Activated CD4-positive, alpha-beta T cell treated with anti-CD3 and anti-CD28 coated beads, Interleukin-2, amount 50 U/mL, for 48 hours (primary cell): Measurements from ENCODE around the gene MAGI2.

Source experiments
- DNase-seq, 2 experiments: peaks; one replicate each; pipeline ENCODE4 v3.0.0-alpha.2; 2020

The MAGI2 gene

DNA sequence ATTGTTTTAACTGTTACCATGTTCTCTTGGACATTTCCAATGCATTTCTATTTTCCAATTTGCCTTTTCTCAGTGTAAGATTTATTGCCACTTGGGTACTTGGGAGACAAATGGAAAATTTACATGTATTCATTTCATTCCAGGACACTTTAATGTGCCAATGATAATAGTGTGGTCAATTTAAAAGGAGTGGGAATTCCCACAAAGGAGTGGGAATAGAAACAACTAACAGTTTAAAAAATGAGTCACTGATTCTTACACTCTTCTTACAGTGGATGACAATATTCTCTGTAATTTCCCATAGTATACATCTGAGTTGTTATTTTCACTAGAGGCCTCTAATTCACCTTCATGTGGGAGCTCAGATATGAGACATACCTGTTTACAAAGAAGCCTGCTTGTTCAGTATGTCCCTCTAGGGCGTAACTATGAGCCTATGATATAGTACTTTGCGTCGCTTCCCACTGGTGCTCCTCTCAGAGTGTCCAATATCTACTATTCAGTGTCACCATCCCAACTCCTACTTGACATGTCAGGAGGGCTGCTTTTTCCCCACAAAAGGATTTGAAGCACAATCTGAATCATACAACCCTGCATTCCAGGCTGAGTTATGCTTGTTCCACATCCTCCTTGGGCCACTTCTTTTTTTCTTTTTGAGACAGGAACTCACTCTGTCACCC, 1353.6 kb downstream of the MAGI2 start:
- no peak for DNase-seq

GRCh38 chr7:78095549-78095948, 1357.9 kb downstream of the MAGI2 start:
- DNase-seq = no peak

DNA sequence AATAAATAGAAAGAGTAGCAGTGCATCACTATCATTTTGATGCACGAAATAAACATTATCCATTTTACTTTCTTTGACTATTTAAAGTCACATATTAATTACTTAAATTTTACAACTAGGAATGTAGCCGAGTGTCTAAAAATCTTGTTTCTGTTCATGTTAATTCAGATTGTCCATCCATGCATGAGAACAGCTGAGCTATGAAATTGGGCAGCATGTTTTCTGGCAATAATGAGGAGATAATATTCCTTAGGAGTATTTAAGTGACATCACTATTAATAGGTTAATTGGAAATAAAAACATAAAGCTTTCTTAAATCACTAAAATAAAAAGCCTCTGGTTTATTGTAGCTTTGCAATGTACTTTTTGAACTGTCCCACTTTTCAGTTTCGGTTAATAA, 1361.1 kb downstream of the MAGI2 start:
- DNase-seq = no peak

GRCh38 chr7:78090616-78091015, 1362.9 kb downstream of the MAGI2 start:
- DNase-seq = no peak

DNA sequence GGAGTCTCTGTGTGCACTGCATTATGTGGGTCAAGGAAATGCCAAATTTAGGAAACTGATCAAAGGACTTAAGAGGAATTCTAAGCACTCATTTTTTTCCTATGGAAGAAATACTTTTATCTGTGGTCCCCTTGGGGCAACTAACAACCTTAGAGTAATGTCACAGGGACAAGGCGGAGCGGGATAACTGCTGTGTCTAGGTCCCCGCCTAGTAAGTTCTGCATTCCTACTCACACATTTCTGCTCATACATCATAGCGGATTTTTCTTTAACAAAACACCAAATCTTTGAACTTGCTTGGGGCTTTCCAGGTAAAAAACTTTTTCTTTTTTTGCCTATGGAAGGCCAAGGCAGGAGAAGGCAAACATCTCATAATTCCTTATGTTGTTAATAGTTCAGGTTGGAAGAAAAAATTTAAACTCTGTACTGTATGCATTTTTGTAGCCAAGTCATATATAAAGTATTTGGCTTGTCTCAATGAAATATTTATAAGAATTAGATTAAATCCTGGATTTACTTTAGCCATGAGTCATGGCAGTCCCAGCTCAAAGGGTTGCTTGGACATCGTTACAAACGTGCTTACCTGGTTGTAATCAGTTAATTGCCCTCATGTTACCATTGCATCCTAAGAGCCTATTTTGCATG, 1369.9 kb downstream of the MAGI2 start:
- DNase-seq = no peak

GRCh38 chr7:78082556-78082955, 1370.9 kb downstream of the MAGI2 start:
- no peak for DNase-seq

DNA sequence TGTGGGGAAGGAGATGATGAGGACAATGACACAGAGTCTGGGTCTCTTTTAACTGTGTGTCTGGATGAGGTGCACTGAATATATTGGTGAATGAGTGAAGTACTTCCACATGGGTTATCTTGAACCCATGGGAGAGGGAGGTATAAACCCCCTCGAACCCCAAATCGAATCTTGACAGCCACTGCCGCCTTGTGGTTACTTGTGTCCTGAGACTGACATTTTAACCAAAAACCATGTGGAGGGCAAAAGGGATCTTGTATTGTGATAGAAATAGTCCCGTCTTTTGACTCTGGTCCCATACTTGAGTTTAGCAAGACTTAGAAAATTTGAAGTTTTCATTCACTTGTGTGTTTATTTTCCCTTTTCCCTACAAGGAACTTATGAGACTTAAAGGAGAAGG, 1371.6 kb downstream of the MAGI2 start:
- no peak for DNase-seq

DNA sequence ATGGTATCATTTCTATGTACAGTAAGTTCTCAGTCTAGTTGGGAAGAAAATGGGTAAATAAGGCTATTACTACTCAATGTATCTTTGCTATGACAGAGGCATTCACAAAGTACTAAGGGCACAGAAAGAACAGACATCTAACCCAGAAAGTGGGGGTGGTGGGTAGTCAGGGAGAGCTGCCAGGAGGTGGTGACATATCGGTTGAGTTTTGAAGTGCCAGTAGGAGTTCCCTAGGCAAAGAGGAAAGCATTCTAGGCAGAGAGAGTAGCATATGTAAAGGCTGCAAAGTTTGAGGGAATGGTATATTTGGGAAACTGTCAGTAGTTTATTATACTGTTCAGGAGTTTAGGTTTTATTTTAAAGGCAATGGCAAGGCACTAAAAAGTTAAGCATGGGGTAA, 1372.1 kb downstream of the MAGI2 start:
- no peak for DNase-seq

GRCh38 chr7:78080811-78081210, 1372.7 kb downstream of the MAGI2 start:
- no peak for DNase-seq

GRCh38 chr7:78080241-78080640, 1373.2 kb downstream of the MAGI2 start:
- no peak for DNase-seq

DNA sequence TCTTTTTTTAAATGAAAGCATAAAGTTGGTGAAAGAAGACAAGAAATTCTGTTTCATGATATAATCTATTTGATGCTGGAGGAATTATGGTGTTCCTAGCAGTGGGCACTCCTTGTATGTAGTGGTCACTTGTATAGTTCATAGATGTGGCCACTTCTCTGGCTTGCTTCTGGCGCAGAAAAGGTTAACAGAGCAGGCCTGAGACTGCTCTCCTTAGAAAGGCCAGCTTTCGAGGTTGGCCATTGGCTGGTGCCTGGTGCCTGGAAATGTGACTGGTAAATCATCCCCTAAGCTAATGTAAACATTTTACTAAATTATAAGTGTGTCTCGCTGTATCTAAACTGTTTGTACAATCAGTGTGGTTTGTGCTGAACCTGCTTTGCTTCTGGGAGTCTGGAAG, 1378.8 kb downstream of the MAGI2 start:
- DNase-seq = no peak

DNA sequence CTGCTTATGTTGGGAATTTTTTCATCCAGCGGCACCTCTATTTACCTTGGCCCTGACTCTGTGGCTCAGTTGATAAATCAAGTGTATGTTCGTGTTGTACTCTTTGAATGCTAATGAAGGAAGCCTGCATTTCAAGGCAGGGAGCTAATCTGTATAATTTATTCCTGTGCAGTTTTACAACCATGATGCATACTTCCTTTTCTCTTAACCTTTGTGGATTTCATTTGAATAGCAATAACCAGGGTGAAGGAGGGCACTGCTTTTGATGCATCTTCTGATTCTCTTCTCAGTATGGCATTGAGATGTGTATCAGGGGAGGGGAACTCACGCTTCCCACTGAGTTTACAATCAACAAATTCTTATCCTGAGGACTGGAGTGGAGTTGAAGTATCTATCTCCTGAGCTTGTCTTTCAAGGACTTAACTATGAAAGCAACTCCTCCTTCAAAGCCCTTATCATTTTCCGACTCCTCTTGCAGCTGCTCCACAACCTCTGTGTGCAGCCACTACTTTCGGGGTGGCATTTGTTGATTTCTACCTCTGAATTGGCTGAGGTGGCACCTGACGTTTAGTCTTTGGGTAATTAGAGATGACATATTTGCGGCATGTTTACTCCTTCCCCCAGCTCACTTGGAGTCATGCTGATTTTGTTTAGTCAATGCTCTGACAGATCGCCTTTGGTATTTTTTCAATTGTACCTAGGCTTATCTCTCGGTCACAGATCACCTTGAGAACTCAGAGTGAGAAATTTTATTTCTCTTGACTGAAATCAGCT, 1379.7 kb downstream of the MAGI2 start:
- DNase-seq = no peak

DNA sequence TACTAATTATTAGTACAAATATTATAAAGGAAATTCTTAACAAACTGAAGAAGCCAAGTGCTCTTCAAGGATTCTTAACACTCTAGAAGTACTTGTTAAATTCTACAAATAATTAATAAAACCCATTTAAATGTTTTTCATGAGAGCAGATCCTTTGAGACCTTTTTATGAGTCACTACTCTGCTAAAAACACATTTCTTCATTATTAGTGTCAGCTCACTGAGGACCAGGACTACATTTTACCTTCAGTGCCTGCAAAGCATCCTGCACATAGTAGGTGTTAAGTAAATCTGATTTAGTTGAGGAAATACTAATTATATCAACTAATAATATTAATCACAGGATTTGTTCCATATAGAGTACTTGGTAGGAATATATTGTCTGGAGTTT, 1381.3 kb downstream of the MAGI2 start:
- no peak for DNase-seq

GRCh38 chr7:78071491-78072200, 1381.8 kb downstream of the MAGI2 start:
- DNase-seq = no peak

- no peak for DNase-seq
Observed at GRCh38 chr7:78066599-78066998, 1386.9 kb downstream of the MAGI2 start.

GRCh38 chr7:78063758-78064157, 1389.7 kb downstream of the MAGI2 start:
- no peak for DNase-seq

GRCh38 chr7:78062214-78062613, 1391.3 kb downstream of the MAGI2 start:
- DNase-seq = no peak

DNA sequence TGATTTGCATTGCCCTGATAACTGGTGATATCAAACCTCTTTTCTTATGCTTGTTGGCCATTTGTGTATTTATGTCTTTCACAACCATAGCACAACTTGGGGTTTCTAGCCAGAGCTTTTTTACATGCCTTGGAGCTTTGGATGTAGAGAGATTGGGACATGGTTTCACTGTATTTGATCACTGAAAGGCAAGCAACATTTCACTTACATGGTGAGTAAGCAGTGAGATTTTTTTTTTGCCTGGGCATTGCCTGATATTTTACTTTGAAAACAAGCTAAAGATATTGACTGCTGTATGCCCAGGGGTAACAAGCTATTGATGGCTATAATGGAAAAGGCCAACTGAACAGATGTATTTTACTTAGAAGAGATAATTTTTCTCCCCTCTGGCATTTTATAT, 1395.9 kb downstream of the MAGI2 start:
- DNase-seq = no peak

- no peak for DNase-seq
Observed at GRCh38 chr7:78055599-78055998, 1397.9 kb downstream of the MAGI2 start.

DNA sequence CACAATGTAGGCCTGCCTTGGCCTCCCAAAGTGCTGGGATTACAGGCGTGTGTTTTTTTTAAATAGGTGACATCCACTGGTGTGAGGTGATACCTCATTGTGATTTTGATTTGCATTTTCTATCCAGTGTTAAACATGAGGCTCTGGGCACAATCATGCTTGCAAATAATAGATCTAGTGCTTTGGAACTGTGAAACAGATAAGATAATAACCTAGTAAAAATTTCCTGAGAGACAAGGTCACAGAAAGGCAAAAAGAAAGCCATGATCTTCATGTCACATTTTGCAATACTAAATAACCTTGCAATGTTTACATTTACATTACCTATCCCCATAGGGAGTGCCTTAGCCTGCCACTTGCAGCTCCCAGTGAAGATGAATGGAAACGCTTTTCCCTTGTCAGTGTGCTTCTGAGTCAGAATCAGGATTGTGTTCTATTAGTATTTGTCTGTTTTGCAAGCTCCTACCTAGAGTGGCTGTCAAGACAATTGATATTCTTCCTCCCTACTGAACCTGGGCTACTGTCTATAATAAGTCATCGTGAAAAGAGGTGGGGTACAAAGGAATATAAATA, 1398.4 kb downstream of the MAGI2 start:
- DNase-seq = no peak

GRCh38 chr7:78052112-78052511, 1401.4 kb downstream of the MAGI2 start:
- DNase-seq = no peak

- no peak for DNase-seq
Observed at GRCh38 chr7:78047800-78048199, 1405.7 kb downstream of the MAGI2 start.

- no peak for DNase-seq
Observed at GRCh38 chr7:78043159-78043558, 1410.3 kb downstream of the MAGI2 start.
